NT2/D1 (cell line): ENCODE measurements around the gene MIPOL1.

Experiments
- SUZ12 ChIP-seq: IDR thresholded peaks from 2 replicates; pipeline ENCODE4 v1.6.1; 2011; ENCODE audit not compliant: insufficient read length, insufficient read depth; ENCODE audit errors: extremely low read depth
- YY1 ChIP-seq: IDR thresholded peaks from 2 replicates; pipeline ENCODE4 v1.6.1; 2011; ENCODE audit not compliant: insufficient read length, insufficient read depth
- ZNF274 ChIP-seq: IDR thresholded peaks from 2 replicates; pipeline ENCODE4 v1.6.1; 2011; ENCODE audit warnings: mild to moderate bottlenecking, low read depth, low read length

DNA sequence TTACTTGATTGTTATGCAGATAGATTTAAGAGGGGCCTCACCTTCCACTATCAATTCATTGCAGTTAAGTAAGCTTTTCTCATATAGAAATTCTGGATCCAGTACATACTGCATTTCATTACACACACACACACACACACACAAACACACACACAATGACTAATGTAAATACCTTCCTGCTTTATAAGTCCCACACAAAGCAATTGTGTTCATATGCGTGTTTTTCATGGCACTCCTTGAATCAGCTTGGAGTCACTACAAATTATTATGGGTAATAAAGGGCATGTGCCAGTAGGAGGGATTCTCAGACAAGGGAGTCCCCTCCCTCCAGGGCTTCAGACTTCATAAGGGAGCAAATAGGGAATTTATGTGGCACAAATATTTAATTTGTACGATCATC is 4.5 kb downstream of the MIPOL1 start:
- TF ChIP-seq YY1 (no peak), SUZ12 (no peak), ZNF274 (no peak)
